KMS-11 (cell line): ENCODE measurements around the gene KIF26A.

Source experiments
- H2AFZ ChIP-seq: fragments of 200-600 bp; sonication (generic); 2 replicates; pipeline ENCODE4 v1.6.1; 2016; ENCODE audit warnings: antibody characterized with exemption, mixed run types, low read depth
- H3K27ac ChIP-seq: fragments of 200-600 bp; sonication (generic); 2 replicates; pipeline ENCODE4 v1.6.1; 2016; ENCODE audit warnings: mild to moderate bottlenecking, mixed run types
- H3K27me3 ChIP-seq: fragments of 200-600 bp; sonication (generic); 2 replicates; pipeline ENCODE4 v1.6.1; 2017; ENCODE audit warnings: mild to moderate bottlenecking, low read depth, mixed run types, moderate library complexity; ENCODE audit not compliant: insufficient read depth
- H3K36me3 ChIP-seq: fragments of 200-600 bp; sonication (generic); 2 replicates; pipeline ENCODE4 v1.6.1; 2017; ENCODE audit warnings: mild to moderate bottlenecking, mixed run types; ENCODE audit not compliant: insufficient read depth
- H3K4me1 ChIP-seq: fragments of 200-600 bp; sonication (generic); 2 replicates; pipeline ENCODE4 v1.6.1; 2016; ENCODE audit warnings: mild to moderate bottlenecking, low read depth, mixed run types; ENCODE audit not compliant: poor library complexity, severe bottlenecking
- H3K4me2 ChIP-seq: fragments of 200-600 bp; sonication (generic); 2 replicates; pipeline ENCODE4 v1.7.0; 2016; ENCODE audit warnings: mild to moderate bottlenecking, mixed run types
- H3K4me3 ChIP-seq: fragments of 200-600 bp; sonication (generic); IDR thresholded peaks from 2 replicates; pipeline ENCODE4 v1.6.1; 2017; ENCODE audit warnings: low read depth, low read length, mixed read lengths; ENCODE audit not compliant: insufficient read depth
- H3K79me2 ChIP-seq: fragments of 200-600 bp; sonication (generic); 2 replicates; pipeline ENCODE4 v1.6.1; 2016; ENCODE audit warnings: low read depth, mixed run types; ENCODE audit not compliant: insufficient read depth
- H3K9ac ChIP-seq: fragments of 200-600 bp; sonication (generic); 2 replicates; pipeline ENCODE4 v1.6.1; 2016; ENCODE audit warnings: mild to moderate bottlenecking, mixed run types
- H4K20me1 ChIP-seq: fragments of 200-600 bp; sonication (generic); 2 replicates; pipeline ENCODE4 v1.6.1; 2016; ENCODE audit warnings: mild to moderate bottlenecking, mixed run types; ENCODE audit not compliant: insufficient read depth
- TF ChIP-seq, protein P1 (sequence below): fragments of 200-600 bp; sonication (generic); conservative IDR thresholded peaks from 2 replicates; pipeline ENCODE4 v1.6.1; 2017; ENCODE audit warnings: low read depth, mild to moderate bottlenecking, antibody characterized with exemption, low read length, moderate library complexity, mixed read lengths

KIF26A gene

DNA sequence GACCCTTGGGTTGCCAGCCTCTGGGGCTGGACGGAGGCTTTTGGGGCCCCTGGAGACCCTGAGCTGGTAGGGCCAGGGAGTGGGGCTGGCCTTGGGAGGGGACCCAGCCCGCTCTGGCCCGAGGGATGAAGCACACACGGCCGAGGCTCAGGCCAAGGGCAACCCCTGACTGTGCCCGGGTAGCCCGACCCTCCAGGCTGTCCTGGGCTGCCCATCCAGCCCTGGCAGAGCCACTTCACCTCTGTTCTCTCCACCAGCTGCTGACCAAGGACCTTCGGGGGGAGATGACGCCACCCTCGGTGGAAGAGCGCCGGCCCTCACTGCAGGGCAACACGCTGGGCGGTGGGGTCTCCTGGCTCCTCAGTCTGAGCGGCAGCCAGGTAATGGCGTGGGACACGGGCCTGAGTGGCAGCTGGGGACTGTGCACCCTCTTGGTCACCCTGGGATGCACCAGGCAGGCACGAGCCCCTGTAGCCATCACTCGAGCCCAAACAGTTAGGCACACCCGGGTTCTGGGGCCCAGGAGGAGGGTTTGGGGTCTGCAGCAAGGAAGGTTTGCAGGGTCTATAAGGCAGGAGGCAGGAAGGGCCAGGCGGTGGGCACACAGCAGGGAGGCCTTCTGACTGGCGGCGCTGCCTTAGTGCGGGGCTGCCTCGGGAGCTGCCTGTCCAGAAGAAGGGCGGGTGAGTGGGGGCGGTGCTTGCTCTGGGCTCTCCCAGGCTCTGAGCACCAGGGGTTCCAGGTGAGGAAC, 33.1 kb upstream of the KIF26A start:
- no peaks in the 10 kb centered on the region for H4K20me1 ChIP-seq
- no peaks in the 10 kb centered on the region for H3K4me1 ChIP-seq
- no peak overlapping the region for H3K27ac ChIP-seq
- H3K9ac ChIP-seq, result no peak overlapping the region
- TF ChIP-seq, protein P1, sequence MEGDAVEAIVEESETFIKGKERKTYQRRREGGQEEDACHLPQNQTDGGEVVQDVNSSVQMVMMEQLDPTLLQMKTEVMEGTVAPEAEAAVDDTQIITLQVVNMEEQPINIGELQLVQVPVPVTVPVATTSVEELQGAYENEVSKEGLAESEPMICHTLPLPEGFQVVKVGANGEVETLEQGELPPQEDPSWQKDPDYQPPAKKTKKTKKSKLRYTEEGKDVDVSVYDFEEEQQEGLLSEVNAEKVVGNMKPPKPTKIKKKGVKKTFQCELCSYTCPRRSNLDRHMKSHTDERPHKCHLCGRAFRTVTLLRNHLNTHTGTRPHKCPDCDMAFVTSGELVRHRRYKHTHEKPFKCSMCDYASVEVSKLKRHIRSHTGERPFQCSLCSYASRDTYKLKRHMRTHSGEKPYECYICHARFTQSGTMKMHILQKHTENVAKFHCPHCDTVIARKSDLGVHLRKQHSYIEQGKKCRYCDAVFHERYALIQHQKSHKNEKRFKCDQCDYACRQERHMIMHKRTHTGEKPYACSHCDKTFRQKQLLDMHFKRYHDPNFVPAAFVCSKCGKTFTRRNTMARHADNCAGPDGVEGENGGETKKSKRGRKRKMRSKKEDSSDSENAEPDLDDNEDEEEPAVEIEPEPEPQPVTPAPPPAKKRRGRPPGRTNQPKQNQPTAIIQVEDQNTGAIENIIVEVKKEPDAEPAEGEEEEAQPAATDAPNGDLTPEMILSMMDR, result no peak
- H3K79me2 ChIP-seq, result no peaks in the 10 kb centered on the region
- no peak overlapping the region for H3K4me3 ChIP-seq
- H3K4me2 ChIP-seq, result no peak overlapping the region
- H3K36me3 ChIP-seq, result no peaks in the 10 kb centered on the region
- H2AFZ ChIP-seq, result no peak overlapping the region
- H3K27me3 ChIP-seq, result peaks cover 23% of the 10 kb centered on the region; the same call in 1 of the 2 replicates

DNA sequence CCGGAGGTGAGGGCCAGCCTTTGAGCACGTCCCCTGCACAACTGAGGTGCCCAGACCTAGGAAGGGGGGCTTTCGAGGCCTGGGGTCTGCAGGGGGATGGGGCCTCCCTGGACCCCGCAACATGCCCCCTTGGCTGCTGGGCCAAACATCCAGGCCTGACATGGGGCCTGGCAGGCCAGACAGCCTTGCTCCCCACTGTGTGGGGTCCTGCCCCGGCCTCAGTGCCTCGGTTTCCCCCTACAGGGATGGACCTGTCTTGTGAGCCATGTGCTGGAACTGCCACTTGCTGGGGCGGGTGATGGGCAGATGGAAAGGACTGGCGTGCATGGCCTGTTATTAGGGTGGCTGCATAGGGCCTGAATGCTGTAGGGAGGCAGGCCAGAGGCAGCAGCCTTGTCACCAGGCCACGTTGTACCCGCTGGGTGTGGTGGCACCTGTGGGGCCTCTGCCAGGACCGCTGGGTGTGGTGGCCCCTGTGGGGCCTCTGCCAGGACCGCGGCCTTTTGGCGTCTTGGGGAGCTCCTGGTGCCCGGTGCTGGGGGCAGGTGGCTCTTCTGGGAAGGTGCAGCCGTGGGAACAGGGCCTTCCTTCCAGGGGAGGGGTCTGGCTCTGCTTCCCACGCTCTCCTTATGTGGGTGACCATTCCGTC, 32.4 kb upstream of the KIF26A start:
- no peak overlapping the region for H3K4me3 ChIP-seq
- TF ChIP-seq, protein P1, result no peak
- H3K4me1 ChIP-seq, result no peaks in the 10 kb centered on the region
- no peaks in the 10 kb centered on the region for H3K36me3 ChIP-seq
- H2AFZ ChIP-seq, result no peak overlapping the region
- H3K27ac ChIP-seq, result no peak overlapping the region
- no peaks in the 10 kb centered on the region for H4K20me1 ChIP-seq
- H3K4me2 ChIP-seq, result no peak overlapping the region
- H3K79me2 ChIP-seq, result no peaks in the 10 kb centered on the region
- peaks cover 19% of the 10 kb centered on the region; the same call in 1 of the 2 replicates for H3K27me3 ChIP-seq
- H3K9ac ChIP-seq, result no peak overlapping the region

DNA sequence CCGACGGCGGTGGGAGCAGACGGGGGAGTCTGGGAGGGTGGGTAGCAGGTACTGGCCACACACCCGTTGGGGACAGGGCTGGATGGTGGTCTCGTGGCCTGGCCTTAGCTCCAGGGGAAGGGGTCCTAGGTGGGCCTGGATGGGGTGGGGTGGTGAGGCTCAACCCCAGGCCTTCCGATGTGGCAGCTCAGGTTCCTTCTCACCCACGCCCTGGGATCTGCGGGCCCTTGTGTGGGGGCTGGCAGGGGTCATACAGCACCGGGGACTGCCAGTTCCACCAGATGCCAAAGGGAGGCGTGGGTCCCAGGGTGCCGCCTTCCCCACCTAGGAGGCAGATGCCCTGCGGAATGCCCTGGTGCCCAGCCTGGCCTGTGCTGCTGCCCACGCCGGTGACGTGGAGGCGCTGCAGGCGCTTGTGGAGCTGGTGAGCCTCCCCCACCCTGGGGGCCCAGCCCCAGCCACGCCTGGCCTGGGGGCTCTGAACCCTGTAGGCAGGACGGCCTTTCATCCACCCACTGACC, 31.9 kb upstream of the KIF26A start:
- Histone ChIP-seq H3K4me3 (no peak overlapping the region), H3K4me2 (no peak overlapping the region), H3K27ac (no peak overlapping the region), H4K20me1 (no peaks in the 10 kb centered on the region), H3K4me1 (no peaks in the 10 kb centered on the region), H3K27me3 (peaks cover 19% of the 10 kb centered on the region; the same call in 1 of the 2 replicates), H2AFZ (no peak overlapping the region), H3K9ac (no peak overlapping the region), H3K36me3 (no peaks in the 10 kb centered on the region), H3K79me2 (no peaks in the 10 kb centered on the region)
- TF ChIP-seq, protein P1, result no peak

DNA sequence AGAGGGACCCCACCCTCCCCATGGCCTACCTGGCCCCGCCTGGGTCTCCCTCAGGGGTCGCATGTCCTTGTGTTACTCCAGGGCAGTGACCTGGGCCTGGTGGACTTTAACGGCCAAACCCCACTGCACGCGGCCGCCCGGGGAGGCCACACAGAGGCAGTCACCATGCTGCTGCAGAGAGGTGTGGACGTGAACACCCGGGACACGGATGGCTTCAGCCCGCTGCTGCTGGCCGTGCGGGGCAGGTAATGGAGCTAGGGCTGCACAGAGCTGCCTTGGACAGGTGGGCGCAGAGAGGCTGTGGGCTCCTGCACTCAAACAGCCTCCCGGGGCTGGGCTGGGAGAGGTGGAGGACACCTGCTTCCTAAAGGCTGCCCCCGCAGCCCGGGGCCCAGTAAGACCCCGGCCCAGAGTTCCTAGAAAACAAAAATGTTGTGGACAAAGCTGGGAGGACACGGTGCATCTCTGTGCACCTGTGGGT, 31.2 kb upstream of the KIF26A start:
- Histone ChIP-seq H3K27me3 (peaks cover 19% of the 10 kb centered on the region; the same call in 1 of the 2 replicates), H4K20me1 (no peaks in the 10 kb centered on the region), H3K27ac (no peak overlapping the region), H3K4me1 (no peaks in the 10 kb centered on the region), H2AFZ (no peak overlapping the region), H3K9ac (no peak overlapping the region), H3K4me3 (no peak overlapping the region), H3K36me3 (no peaks in the 10 kb centered on the region), H3K79me2 (no peaks in the 10 kb centered on the region), H3K4me2 (no peak overlapping the region)
- TF ChIP-seq, protein P1, result no peak
